ENCODE measurements around the gene FGF1.

FGF1 gene

GRCh38 chr5:142597546-142598337 lies 88.1 kb downstream of the FGF1 start:
- Mint-ChIP-seq H3K4me3 (no peak overlapping the region), H3K36me3 (ENCODE audit: low read depth) (no peaks in the 10 kb centered on the region), H3K9me3 (no peaks in the 10 kb centered on the region), H3K4me1 (ENCODE audit: low read depth) (no peaks in the 10 kb centered on the region), H3K27ac (no peak overlapping the region), H3K27me3 (peaks cover 20% of the 10 kb centered on the region)
- intact Hi-C loops (cut with micrococcal nuclease), result no loop called here

- intact Hi-C loops (cut with micrococcal nuclease), result no loop called here
- Mint-ChIP-seq H3K27ac (no peak overlapping the region), H3K9me3 (no peaks in the 10 kb centered on the region)
Measured at GRCh38 chr5:142597025-142597424, 88.9 kb downstream of the FGF1 start.

DNA sequence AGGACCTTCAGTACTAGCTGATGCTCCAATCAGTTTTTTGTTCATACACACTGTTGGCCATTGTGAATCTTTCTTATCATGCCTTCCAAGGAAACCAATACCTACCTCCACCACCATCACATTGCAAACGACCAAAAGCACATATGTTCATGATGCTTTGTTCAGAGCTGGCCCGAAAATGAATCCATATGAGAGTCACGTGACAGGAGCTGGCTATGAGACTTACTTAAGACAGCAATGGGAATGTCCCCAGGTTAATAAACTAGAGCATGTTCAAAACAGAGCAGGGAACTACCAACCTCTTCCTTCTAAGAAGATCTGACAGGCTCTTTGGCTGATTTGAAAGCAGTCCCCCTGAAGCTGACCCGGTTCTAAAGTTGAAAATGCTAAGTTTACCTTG lies 93.5 kb downstream of the FGF1 start:
- H3K27ac Mint-ChIP-seq, result no peak overlapping the region
- H3K27me3 Mint-ChIP-seq, result peaks cover 10% of the 10 kb centered on the region
- intact Hi-C loops (cut with micrococcal nuclease), result no loop called here
- peaks cover 7% of the 10 kb centered on the region for H3K4me1 Mint-ChIP-seq (ENCODE audit: low read depth)
- no peaks in the 10 kb centered on the region for H3K9me3 Mint-ChIP-seq
- H3K36me3 Mint-ChIP-seq (ENCODE audit: low read depth), result no peaks in the 10 kb centered on the region
- no peak overlapping the region for H3K4me3 Mint-ChIP-seq

More at GRCh38 chr5:142597025-142597424, 88.9 kb downstream of the FGF1 start:
- peaks cover 19% of the 10 kb centered on the region for H3K27me3 Mint-ChIP-seq
- no peaks in the 10 kb centered on the region for H3K4me1 Mint-ChIP-seq (ENCODE audit: low read depth)
- no peaks in the 10 kb centered on the region for H3K36me3 Mint-ChIP-seq (ENCODE audit: low read depth)
- H3K4me3 Mint-ChIP-seq, result no peak overlapping the region

DNA sequence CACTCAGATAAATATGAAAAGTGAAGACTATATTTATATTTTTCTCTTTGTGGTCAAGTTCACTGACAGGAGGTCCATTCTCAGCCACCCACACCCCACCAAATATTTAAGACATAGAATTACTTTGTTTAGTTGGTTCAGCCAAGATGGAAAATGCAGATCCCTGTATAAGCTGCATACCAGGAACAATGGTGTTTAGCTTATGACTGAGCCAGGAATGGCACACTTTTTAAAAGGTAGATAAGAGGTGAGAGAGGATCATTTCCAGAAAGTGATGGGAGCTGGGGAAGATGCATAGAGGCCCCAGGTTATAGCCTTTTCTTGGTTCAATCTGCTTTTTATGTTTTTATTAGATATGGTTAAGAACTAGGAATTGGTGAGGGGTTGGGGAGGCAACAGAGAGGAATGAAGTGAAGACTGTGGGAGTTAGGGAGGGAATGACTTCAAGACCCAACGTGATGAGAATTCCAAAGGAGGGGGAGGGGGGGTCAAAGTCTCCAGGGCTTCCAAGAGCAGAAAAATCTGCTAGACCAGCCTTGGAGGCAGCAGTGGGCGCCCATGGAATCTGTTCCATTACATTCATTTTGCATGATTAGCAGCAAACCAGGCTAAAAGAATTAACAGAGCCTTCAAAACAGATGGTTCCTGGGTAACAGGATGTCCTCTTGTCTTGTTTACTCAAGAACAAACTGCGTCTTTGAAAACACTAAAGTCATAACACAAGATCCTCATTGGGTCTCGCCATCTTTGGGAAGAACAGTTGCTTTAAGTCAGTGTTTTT lies 95.2 kb downstream of the FGF1 start:
- intact Hi-C loops (cut with micrococcal nuclease), result no loop called here
- no peak overlapping the region for H3K4me3 Mint-ChIP-seq
- H3K9me3 Mint-ChIP-seq, result no peaks in the 10 kb centered on the region
- no peak overlapping the region for H3K27ac Mint-ChIP-seq
- H3K27me3 Mint-ChIP-seq, result peaks cover 12% of the 10 kb centered on the region
- no peaks in the 10 kb centered on the region for H3K36me3 Mint-ChIP-seq (ENCODE audit: low read depth)
- H3K4me1 Mint-ChIP-seq (ENCODE audit: low read depth), result peaks cover 7% of the 10 kb centered on the region

- H3K27me3 Mint-ChIP-seq, result peaks cover 15% of the 10 kb centered on the region
- H3K9me3 Mint-ChIP-seq, result no peaks in the 10 kb centered on the region
- no peak overlapping the region for H3K27ac Mint-ChIP-seq
- peaks cover 7% of the 10 kb centered on the region for H3K4me1 Mint-ChIP-seq (ENCODE audit: low read depth)
- no peak overlapping the region for H3K4me3 Mint-ChIP-seq
- H3K36me3 Mint-ChIP-seq (ENCODE audit: low read depth), result no peaks in the 10 kb centered on the region
- intact Hi-C loops (cut with micrococcal nuclease), result no loop called here
Measured at GRCh38 chr5:142589720-142590119, 96.2 kb downstream of the FGF1 start.

GRCh38 chr5:142587354-142587965 lies 98.4 kb downstream of the FGF1 start:
- Mint-ChIP-seq H3K4me3 (no peak overlapping the region), H3K27ac (no peak overlapping the region), H3K27me3 (peaks cover 20% of the 10 kb centered on the region), H3K9me3 (no peaks in the 10 kb centered on the region), H3K4me1 (ENCODE audit: low read depth) (peaks cover 7% of the 10 kb centered on the region), H3K36me3 (ENCODE audit: low read depth) (no peaks in the 10 kb centered on the region)
- intact Hi-C loops (cut with micrococcal nuclease), result no loop called here

- intact Hi-C loops (cut with micrococcal nuclease), result no loop called here
- H3K4me1 Mint-ChIP-seq (ENCODE audit: low read depth), result peaks cover 9% of the 10 kb centered on the region
- no peak overlapping the region for H3K27ac Mint-ChIP-seq
- peaks cover 22% of the 10 kb centered on the region for H3K27me3 Mint-ChIP-seq
- no peaks in the 10 kb centered on the region for H3K36me3 Mint-ChIP-seq (ENCODE audit: low read depth)
- no peaks in the 10 kb centered on the region for H3K9me3 Mint-ChIP-seq
- no peak overlapping the region for H3K4me3 Mint-ChIP-seq
Measured at GRCh38 chr5:142586552-142586951, 99.3 kb downstream of the FGF1 start.

DNA sequence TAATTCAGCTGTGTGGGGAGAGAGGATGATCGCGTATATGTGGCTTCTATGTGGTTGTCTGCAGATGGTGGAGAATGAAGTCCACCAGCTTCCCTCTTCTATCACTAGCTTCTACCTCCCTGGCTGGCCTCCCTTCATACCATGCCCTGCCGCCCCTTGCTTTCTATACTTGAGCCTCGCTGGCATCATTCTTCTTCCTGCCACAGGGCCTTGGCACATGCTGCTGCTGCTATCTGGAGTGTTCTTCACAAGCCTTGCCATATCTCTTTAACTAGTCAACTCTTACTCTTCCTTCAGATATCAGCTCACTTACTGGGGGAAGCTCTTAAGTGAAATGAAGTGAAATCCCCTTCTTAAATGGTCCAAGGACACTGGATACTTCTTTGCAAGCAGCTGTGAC lies 100.4 kb downstream of the FGF1 start:
- H3K27me3 Mint-ChIP-seq, result peaks cover 18% of the 10 kb centered on the region
- H3K4me1 Mint-ChIP-seq (ENCODE audit: low read depth), result peaks cover 8% of the 10 kb centered on the region
- H3K36me3 Mint-ChIP-seq (ENCODE audit: low read depth), result no peaks in the 10 kb centered on the region
- H3K4me3 Mint-ChIP-seq, result no peak overlapping the region
- intact Hi-C loops (cut with micrococcal nuclease), result no loop called here
- H3K27ac Mint-ChIP-seq, result no peak overlapping the region
- H3K9me3 Mint-ChIP-seq, result no peaks in the 10 kb centered on the region

- peaks cover 14% of the 10 kb centered on the region for H3K4me1 Mint-ChIP-seq (ENCODE audit: low read depth)
- H3K36me3 Mint-ChIP-seq (ENCODE audit: low read depth), result no peaks in the 10 kb centered on the region
- H3K9me3 Mint-ChIP-seq, result no peaks in the 10 kb centered on the region
- H3K27me3 Mint-ChIP-seq, result peaks cover 18% of the 10 kb centered on the region
- H3K27ac Mint-ChIP-seq, result no peak overlapping the region
- no peak overlapping the region for H3K4me3 Mint-ChIP-seq
- intact Hi-C loops (cut with micrococcal nuclease), result no loop called here
Measured at GRCh38 chr5:142584891-142585290, 101.0 kb downstream of the FGF1 start.

- peaks cover 8% of the 10 kb centered on the region for H3K9me3 Mint-ChIP-seq
- H3K36me3 Mint-ChIP-seq (ENCODE audit: low read depth), result no peaks in the 10 kb centered on the region
- H3K27ac Mint-ChIP-seq, result no peak overlapping the region
- intact Hi-C loops (cut with micrococcal nuclease), result no loop called here
- H3K27me3 Mint-ChIP-seq, result peaks cover 5% of the 10 kb centered on the region
- H3K4me1 Mint-ChIP-seq (ENCODE audit: low read depth), result peaks cover 14% of the 10 kb centered on the region
- no peak overlapping the region for H3K4me3 Mint-ChIP-seq
Measured at GRCh38 chr5:142578161-142578830, 107.6 kb downstream of the FGF1 start.

- Mint-ChIP-seq H3K9me3 (peaks cover 8% of the 10 kb centered on the region), H3K36me3 (ENCODE audit: low read depth) (no peaks in the 10 kb centered on the region), H3K27me3 (no peaks in the 10 kb centered on the region), H3K27ac (no peak overlapping the region), H3K4me3 (no peak overlapping the region), H3K4me1 (ENCODE audit: low read depth) (peaks cover 14% of the 10 kb centered on the region)
- intact Hi-C loops (cut with micrococcal nuclease), result no loop called here
Measured at GRCh38 chr5:142576804-142577203, 109.1 kb downstream of the FGF1 start.

GRCh38 chr5:142576303-142576702 lies 109.6 kb downstream of the FGF1 start:
- Mint-ChIP-seq H3K36me3 (ENCODE audit: low read depth) (no peaks in the 10 kb centered on the region), H3K9me3 (peaks cover 8% of the 10 kb centered on the region), H3K27ac (no peak overlapping the region), H3K4me1 (ENCODE audit: low read depth) (peaks cover 9% of the 10 kb centered on the region), H3K27me3 (no peaks in the 10 kb centered on the region), H3K4me3 (no peak overlapping the region)
- intact Hi-C loops (cut with micrococcal nuclease), result no loop called here

GRCh38 chr5:142572006-142572405 lies 113.9 kb downstream of the FGF1 start:
- Mint-ChIP-seq H3K36me3 (ENCODE audit: low read depth) (no peaks in the 10 kb centered on the region), H3K4me1 (ENCODE audit: low read depth) (no peaks in the 10 kb centered on the region), H3K27ac (no peak overlapping the region), H3K27me3 (peaks cover 4% of the 10 kb centered on the region), H3K4me3 (no peak overlapping the region), H3K9me3 (no peaks in the 10 kb centered on the region)
- intact Hi-C loops (cut with micrococcal nuclease), result no loop called here

- Mint-ChIP-seq H3K9me3 (no peaks in the 10 kb centered on the region), H3K27me3 (peaks cover 6% of the 10 kb centered on the region), H3K4me1 (ENCODE audit: low read depth) (no peaks in the 10 kb centered on the region), H3K4me3 (no peak overlapping the region), H3K27ac (no peak overlapping the region), H3K36me3 (ENCODE audit: low read depth) (no peaks in the 10 kb centered on the region)
- intact Hi-C loops (cut with micrococcal nuclease), result no loop called here
Measured at GRCh38 chr5:142571371-142571770, 114.5 kb downstream of the FGF1 start.
